DND-41 (cell line): Measurements from ENCODE around the gene UNC119.

ENCODE experiments used
- ATAC-seq: fragments of 200-7000 bp; cut with Tn5 transposase; 3 replicates; pipeline ENCODE4 v1.9.1; 2021; ENCODE audit warnings: low read depth; ENCODE audit not compliant: insufficient read depth
- DNase-seq: peaks from one replicate; pipeline ENCODE4 v3.0.0-alpha.2; 2020
- H2AFZ ChIP-seq: 2 replicates; pipeline ENCODE4 v1.6.0; 2012; ENCODE audit warnings: low read depth, low read length
- H3K27ac ChIP-seq: 2 replicates; pipeline ENCODE4 v1.5.1; 2012; ENCODE audit warnings: low read length, inconsistent platforms
- H3K27me3 ChIP-seq: fragments of 200-600 bp; sonication (generic); 2 replicates; pipeline ENCODE4 v1.6.0; 2012; ENCODE audit warnings: low read length, mild to moderate bottlenecking, inconsistent platforms; ENCODE audit not compliant: insufficient read depth, poor library complexity
- H3K36me3 ChIP-seq: 2 replicates; pipeline ENCODE4 v1.5.1; 2012; ENCODE audit warnings: low read length, inconsistent platforms; ENCODE audit not compliant: insufficient read depth
- H3K4me1 ChIP-seq: 2 replicates; pipeline ENCODE4 v1.5.1; 2012; ENCODE audit warnings: mild to moderate bottlenecking, low read length; ENCODE audit not compliant: insufficient read depth
- H3K4me2 ChIP-seq: 2 replicates; pipeline ENCODE4 v1.6.0; 2012; ENCODE audit warnings: mild to moderate bottlenecking, moderate library complexity, low read length, inconsistent platforms; ENCODE audit not compliant: insufficient read depth
- H3K4me3 ChIP-seq, 2 experiments: fragments of 200-600 bp in 1 of 2; shearing (Covaris generic) in 1 of 2; 2 replicates each; pipeline ENCODE4 v1.5.1; 2012 to 2016; ENCODE audit warnings: inconsistent platforms in 2 of 2, low read length in 2 of 2, mild to moderate bottlenecking in 2 of 2, low read depth in 1 of 2, moderate library complexity in 1 of 2
- H3K79me2 ChIP-seq: 2 replicates; pipeline ENCODE4 v1.6.0; 2012; ENCODE audit warnings: low read length, inconsistent platforms; ENCODE audit not compliant: insufficient read depth
- H3K9ac ChIP-seq: 2 replicates; pipeline ENCODE4 v1.6.0; 2012; ENCODE audit warnings: low read depth, mild to moderate bottlenecking, inconsistent platforms, low read length, moderate library complexity
- H3K9me3 ChIP-seq: 2 replicates; pipeline ENCODE4 v1.5.1; 2012; ENCODE audit warnings: low read length, moderate library complexity, mild to moderate bottlenecking, inconsistent platforms; ENCODE audit not compliant: insufficient read depth, severe bottlenecking
- H4K20me1 ChIP-seq: 2 replicates; pipeline ENCODE4 v1.6.0; 2012; ENCODE audit warnings: low read length; ENCODE audit not compliant: insufficient read depth
- EZH2 ChIP-seq: IDR thresholded peaks from 3 replicates; pipeline ENCODE4 v1.6.1; 2012; ENCODE audit warnings: borderline replicate concordance, low read depth, mild to moderate bottlenecking, moderate library complexity, low read length, inconsistent platforms; ENCODE audit not compliant: severe bottlenecking
- TF ChIP-seq, protein P1 (sequence below): IDR thresholded peaks from 2 replicates; pipeline ENCODE4 v1.5.1; 2012; ENCODE audit warnings: borderline replicate concordance, low read length, moderate library complexity, mild to moderate bottlenecking; ENCODE audit not compliant: poor library complexity, severe bottlenecking; ENCODE audit errors: extremely low read depth

UNC119 gene

GRCh38 chr17:28538296-28538895 is 14.0 kb downstream of the UNC119 start:
- ATAC-seq (no peak), DNase-seq (no peak)
- Histone ChIP-seq H3K4me2 (no peak overlapping the region), H3K4me3 (no peak overlapping the region), H3K36me3 (no peaks in the 10 kb centered on the region), H3K27me3 (peaks cover 10% of the 10 kb centered on the region), H3K9ac (no peak overlapping the region), H4K20me1 (no peaks in the 10 kb centered on the region; the same call in 1 of the 2 replicates), H2AFZ (no peak overlapping the region), H3K79me2 (no peaks in the 10 kb centered on the region), H3K27ac (no peak overlapping the region), H3K9me3 (no peaks in the 10 kb centered on the region), H3K4me1 (no peaks in the 10 kb centered on the region)
- no peak for TF ChIP-seq EZH2
- TF ChIP-seq, protein P1, sequence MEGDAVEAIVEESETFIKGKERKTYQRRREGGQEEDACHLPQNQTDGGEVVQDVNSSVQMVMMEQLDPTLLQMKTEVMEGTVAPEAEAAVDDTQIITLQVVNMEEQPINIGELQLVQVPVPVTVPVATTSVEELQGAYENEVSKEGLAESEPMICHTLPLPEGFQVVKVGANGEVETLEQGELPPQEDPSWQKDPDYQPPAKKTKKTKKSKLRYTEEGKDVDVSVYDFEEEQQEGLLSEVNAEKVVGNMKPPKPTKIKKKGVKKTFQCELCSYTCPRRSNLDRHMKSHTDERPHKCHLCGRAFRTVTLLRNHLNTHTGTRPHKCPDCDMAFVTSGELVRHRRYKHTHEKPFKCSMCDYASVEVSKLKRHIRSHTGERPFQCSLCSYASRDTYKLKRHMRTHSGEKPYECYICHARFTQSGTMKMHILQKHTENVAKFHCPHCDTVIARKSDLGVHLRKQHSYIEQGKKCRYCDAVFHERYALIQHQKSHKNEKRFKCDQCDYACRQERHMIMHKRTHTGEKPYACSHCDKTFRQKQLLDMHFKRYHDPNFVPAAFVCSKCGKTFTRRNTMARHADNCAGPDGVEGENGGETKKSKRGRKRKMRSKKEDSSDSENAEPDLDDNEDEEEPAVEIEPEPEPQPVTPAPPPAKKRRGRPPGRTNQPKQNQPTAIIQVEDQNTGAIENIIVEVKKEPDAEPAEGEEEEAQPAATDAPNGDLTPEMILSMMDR, result no peak

DNA sequence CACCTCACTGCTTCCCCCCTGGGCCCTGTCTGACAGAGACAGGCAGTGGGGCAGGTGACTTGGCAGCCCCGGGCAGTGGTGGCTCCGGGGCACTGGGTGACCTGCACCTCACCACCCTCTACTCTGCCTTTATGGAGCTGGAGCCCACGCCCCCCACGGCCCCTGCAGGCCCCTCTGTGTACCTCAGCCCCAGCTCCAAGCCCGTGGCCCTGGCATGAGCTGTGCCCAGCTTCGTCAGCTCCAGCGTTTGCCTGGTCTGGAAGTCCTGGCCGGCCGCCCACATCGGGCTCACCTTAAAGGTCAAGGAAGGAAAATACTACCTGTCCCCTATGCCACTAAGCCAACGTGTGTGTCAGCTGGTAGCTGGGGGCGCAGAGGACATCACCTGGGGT is 15.2 kb downstream of the UNC119 start:
- ATAC-seq, result no peak
- H3K9ac ChIP-seq, result no peak overlapping the region

DNA sequence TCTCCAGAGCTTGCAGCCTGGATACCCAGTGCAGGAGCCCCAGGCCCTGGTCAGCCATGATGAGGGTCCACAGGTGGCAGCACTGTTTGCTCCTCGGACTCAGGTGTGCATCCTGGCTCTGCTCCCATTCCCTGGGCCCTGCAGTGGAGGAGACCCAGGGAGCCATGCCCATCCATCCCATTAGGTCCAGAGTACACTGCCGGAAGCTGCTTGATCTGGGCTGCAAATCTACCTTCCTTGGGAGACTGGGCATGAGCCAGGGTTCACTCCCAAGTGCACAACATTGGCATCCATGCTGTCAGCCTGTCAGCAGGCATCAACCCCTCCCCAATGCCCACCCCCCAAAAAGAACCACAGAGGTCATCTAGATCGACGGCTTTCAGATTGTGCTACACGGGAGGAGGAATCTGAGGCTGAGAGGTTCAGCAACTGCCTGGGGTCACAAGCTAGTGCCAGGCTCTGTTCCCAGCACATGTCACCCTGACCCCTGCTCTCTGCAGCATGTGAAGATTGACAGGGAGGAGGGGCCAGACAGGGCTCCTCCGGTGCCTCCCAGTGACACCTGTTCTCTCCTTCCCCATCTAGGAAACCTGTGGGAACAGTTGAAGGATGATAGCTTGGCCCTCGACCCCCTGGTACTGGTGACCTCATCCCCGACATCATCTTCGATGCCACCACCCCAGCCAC is 15.7 kb downstream of the UNC119 start:
- Histone ChIP-seq H2AFZ (no peak overlapping the region), H3K27me3 (peaks cover 13% of the 10 kb centered on the region), H3K9ac (no peak overlapping the region), H3K4me3 (no peak overlapping the region), H3K9me3 (no peaks in the 10 kb centered on the region), H3K4me1 (no peaks in the 10 kb centered on the region), H3K27ac (no peak overlapping the region), H4K20me1 (no peaks in the 10 kb centered on the region; the same call in 1 of the 2 replicates), H3K4me2 (no peak overlapping the region), H3K79me2 (no peaks in the 10 kb centered on the region), H3K36me3 (no peaks in the 10 kb centered on the region)
- TF ChIP-seq EZH2, result no peak
- TF ChIP-seq, protein P1, result no peak
- no peak for ATAC-seq
- no peak for DNase-seq

More for the DNA sequence above, 15.2 kb downstream of the UNC119 start:
- no peak overlapping the region for H2AFZ ChIP-seq
- H3K9me3 ChIP-seq, result no peaks in the 10 kb centered on the region
- H3K4me2 ChIP-seq, result no peak overlapping the region
- TF ChIP-seq, protein P1, result no peak
- no peak for TF ChIP-seq EZH2
- H4K20me1 ChIP-seq, result no peaks in the 10 kb centered on the region; the same call in 1 of the 2 replicates
- no peak for DNase-seq
- H3K4me1 ChIP-seq, result no peaks in the 10 kb centered on the region
- no peak overlapping the region for H3K27ac ChIP-seq
- H3K27me3 ChIP-seq, result peaks cover 10% of the 10 kb centered on the region
- no peaks in the 10 kb centered on the region for H3K79me2 ChIP-seq
- no peak overlapping the region for H3K4me3 ChIP-seq
- H3K36me3 ChIP-seq, result no peaks in the 10 kb centered on the region
